Inferior parietal cortex (tissue), 1 donor: ENCODE data around the gene DIAPH3.

Experiments used
- DNase-seq: peaks from one replicate; pipeline ENCODE4 v3.0.0-alpha.2; 2016; ENCODE audit errors: extremely low spot score

DIAPH3 gene

DNA sequence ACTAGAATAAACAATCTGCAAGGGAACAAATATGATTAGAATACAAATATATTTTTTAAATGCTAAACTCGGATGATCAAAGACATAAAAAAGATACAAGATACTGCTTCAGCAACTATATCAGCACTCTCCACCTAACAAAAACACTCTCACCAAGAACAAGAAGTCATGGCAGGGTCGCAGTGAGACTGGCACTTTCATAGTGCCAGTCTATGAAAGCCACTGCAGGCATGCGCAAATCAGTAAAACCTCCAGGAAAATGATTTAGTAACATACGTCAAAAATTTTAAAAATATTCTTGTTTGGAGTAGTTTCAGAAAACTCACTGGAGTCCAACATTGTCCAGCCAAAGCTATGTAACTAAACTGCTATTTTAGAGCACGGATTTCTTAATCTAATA lies 295.9 kb downstream of the DIAPH3 start:
- DNase-seq: no peak

- DNase-seq: no peak
Measured at GRCh38 chr13:59865398-59865797, 298.3 kb downstream of the DIAPH3 start.

DNA sequence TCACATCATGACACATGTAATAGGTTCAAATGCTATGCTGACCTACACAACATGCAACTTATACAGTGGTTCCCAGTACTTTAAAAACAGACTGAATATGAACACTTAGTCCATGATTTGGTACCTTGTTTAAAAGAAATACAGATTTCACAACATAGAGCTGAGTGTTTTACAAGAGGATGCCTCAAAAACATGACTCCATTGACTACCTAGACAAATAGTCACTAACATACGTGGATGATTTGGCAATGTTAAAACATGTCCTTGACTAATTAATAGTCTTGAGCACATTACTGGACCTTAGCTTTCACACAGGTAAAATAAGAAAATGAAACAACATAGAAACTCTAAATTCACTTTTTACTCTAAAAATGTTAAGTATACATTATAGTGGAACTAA lies 300.1 kb downstream of the DIAPH3 start:
- DNase-seq: no peak

DNA sequence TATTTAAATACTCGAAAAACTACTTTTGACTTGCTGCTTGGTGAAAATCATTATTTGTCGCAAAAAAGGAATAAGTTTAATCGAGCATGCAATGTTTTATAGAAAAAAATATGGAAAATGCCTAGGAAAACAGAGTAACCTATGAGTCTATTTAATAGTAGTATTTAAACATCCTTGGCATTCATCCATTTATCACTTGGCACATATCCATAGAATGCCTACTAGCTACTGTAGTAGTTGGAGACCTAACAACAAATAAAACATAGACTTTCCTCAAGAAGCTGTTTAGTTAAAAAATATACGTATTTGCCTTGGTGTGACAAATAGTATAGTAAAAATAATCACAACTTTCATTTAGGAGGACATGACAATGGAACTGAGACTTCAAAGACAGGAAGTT lies 302.1 kb downstream of the DIAPH3 start:
- DNase-seq: no peak

DNA sequence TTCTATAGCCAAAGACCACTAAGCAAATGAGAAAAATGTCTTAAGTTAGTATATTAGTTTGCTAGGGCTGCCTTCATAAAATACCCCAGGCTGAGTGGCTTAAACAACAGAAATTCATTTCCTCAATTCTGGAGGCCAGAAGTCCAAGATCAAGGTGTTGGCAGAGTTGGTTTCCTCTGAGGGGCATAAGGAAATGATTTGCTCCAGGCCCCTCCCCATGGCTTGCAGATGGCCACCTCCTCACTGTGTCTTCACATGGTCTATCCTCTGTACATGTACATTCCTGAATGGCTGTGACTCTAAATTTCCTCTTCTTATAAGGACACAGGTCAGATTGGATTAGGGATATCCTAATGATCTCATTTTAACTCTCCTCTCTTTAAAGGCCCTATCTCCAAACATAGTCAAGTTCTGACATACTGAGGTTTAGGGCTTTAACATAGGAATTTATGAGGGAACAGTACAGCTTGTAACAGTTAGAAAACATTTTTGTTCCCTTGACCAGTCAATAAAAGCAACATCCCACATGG lies 307.4 kb downstream of the DIAPH3 start:
- no peak for DNase-seq

DNA sequence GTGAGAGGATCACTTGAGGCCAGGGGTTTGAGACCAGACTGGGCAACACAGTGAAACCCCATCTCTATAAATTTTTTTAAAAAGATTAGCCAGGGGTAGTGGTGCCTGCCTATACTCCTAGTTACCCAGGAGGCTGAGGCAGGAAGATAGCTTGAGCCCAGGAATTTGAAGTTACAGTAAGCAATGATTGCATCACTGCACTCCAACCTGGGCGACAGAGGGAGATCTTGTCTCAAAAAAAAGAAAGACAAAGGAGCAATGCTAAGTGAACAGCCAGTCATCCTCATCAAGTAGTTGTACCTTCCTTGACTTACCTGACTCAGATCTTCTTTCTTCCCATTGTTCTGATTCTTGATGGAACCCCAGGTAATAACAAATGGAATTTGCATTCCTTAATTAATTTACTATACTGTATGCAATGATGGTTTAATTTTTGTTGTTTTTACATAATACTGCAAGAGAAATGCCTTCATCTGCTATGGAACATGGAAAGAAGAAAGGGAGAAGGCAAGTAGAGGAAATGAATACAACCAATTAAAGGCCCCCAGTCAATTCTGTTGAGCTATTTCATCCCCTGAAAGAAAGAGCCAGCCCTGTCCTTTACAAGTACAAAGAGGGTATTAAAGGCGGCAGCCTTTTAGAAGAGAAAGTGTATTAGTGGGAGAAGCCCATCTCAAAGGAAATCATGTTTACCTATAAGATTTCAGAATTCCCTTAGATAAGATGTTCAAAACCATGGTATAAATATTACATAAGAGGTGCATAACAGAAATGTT lies 316.7 kb downstream of the DIAPH3 start:
- no peak for DNase-seq

- DNase-seq: no peak
Measured at GRCh38 chr13:59843040-59843439, 320.7 kb downstream of the DIAPH3 start.

DNA sequence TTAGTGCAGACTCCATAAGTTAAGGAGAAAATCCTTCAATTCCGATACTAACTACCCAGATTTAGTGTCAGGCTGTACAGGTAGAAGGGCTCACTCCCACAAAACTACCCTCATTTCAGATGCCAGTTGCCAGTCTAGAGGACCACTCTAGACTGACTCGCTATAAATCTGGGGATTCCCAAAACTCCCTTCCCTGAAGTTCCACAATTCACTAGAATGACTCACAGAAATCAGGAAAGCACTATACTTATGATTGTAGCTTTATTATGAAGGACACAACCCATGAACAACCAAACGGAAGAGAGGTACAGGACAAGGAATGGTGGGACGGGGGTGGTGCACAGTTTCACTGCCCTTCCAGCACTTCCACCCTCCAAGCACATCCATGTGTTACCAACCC lies 321.2 kb downstream of the DIAPH3 start:
- DNase-seq: no peak

- DNase-seq: no peak
Measured at GRCh38 chr13:59839186-59839585, 324.5 kb downstream of the DIAPH3 start.

DNA sequence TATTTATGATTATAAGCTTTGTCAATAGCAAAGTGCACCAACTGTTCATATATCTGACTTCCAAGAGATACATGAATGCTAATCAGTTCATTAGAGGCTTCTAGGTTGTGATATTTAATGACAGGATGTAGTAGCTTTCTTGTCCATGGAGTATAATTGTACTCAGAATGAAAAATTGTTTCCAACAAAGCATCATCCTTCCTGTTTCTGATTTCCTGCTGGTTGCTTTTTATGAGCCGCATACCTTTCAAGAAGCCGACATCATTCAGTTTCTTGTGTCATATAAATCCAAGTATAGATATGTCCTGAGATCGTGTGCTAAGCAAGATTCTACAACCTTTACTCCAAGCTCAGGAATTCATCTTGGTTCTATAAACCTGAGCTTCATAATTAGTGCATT lies 326.6 kb downstream of the DIAPH3 start:
- DNase-seq: no peak

- DNase-seq: no peak
Measured at GRCh38 chr13:59835569-59835968, 328.2 kb downstream of the DIAPH3 start.

GRCh38 chr13:59834801-59835200 lies 328.9 kb downstream of the DIAPH3 start:
- no peak for DNase-seq

DNA sequence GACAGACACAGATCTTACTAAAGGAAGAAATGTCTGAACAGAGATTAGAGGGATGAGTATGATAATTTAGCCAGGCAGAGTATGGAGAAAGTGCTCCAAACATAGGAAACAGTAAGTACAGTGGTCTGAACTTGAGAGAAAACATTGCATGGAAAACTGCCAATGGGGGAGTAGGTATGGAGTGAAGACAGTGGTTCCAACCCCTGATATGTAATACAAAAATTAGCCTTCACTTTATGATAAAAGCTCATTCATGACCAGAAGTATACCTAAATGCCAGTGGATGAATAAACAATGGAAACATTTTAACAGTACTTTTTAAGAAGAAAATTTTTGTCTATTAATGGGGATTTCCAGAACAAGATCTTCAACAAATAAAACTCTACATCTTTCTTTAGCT lies 334.0 kb downstream of the DIAPH3 start:
- no peak for DNase-seq

- DNase-seq: no peak
Measured at GRCh38 chr13:59823486-59823885, 340.2 kb downstream of the DIAPH3 start.

- DNase-seq: no peak
Measured at GRCh38 chr13:59809564-59809963, 354.2 kb downstream of the DIAPH3 start.

DNA sequence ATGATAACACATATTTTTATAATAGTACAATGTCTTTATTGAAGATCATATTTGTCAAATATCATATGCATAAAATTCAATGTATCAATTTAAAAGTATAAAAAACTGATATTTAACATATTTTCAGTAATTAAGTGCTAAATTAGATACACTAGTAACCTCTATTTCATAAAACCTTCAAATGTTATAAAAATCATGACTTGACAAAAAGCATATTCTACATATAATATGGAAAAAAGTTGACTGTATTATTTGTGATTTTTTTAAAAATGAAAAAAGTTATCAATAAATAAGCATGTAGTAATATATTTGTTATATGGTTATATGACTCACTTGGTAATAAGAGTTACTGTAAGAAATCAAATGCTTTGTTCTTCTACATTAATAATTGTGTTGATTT lies 356.9 kb downstream of the DIAPH3 start:
- DNase-seq: no peak

GRCh38 chr13:59801107-59801880 lies 362.4 kb downstream of the DIAPH3 start:
- no peak for DNase-seq

DNA sequence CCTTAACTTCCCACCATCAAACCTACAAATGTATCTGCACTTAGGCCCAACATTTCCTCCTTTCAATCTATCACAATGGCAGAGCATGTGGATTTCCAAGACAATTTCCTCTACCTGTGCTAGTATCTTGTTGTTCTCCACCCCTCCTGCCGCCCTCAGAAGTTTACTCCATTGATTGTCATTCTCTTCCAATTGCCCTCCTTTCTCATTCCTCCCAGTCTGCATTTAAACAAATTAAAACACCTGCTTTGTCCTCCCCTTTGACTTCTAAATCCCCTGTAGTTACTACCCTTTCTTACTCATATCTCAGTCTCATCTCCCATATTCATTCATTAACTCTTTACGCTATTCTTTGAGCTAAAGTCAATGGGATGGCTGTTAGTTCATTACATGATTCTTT lies 370.6 kb downstream of the DIAPH3 start:
- DNase-seq: no peak

DNA sequence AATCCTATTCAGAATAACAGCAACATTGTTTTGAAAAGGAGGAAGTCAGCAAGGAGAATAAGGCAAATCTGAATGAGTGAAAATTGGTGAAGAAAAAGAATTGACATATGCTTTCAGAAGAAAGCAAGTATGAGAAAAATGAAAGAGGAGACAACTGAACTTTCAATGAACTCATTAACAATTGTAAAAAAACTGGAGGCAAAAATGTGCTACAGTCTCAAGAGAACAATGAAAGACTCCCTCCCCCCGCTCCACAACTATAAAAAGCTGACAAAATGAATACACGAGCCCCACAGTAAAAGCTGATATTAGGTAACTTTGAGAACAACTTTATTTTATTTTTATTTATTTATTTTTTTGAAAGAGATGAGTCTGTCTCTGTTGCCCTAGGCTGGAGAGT lies 373.1 kb downstream of the DIAPH3 start:
- no peak for DNase-seq

DNA sequence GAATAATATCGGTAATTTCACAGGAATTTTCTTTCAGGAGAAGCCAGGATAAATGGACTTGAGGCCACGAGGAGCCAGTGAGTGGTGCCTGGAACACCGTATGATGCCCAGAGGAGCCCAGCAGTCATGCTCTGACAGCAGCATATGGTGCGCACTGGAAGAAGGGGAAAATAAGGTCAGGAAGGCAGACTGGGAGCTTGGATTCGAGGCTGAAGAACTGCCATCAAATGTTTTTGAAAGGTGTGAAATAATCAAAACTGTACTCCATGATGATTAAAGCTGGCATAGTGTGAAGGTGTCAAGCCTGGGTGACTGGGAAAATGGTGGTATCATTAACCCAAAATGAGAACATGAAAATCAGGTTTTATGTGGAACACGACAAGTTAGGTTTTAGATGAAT lies 374.2 kb downstream of the DIAPH3 start:
- no peak for DNase-seq

DNA sequence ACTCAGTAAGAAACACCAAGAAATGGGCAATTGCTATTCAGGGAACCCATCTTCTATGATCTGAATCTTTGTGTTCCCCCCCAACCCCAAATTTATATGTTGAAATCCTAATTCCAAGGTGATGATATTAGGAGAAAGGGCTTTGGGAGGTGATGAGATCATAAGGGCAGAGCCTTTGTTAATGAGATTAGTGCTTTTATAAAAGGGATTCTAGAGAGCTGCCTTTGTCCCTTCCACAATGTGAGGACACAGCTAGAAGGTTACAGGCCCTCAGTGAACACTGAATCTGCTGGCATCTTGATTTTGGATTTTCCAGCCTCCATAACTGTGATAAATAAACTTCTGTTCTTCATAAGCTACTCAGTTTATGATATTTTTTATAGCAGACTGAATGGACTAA lies 376.0 kb downstream of the DIAPH3 start:
- no peak for DNase-seq

GRCh38 chr13:59782696-59783095 lies 381.0 kb downstream of the DIAPH3 start:
- no peak for DNase-seq

DNA sequence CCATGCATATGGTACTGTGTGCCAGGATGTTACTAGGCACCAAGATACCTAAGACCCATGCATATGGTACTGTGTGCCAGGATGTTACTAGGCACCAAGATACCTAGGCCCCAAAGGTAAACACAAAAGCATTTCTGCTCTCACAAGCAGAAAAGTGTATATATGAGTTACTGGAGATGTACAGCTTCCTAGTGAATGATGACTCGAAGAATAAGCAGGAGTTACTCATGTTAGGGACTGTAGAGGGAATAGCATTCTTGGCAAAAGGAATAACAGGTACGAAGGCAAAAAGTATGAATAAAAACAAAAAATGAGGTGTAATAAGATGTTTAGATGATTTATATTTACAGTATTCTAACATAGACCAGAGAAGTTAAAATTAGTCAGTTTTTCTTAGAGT lies 383.7 kb downstream of the DIAPH3 start:
- DNase-seq: no peak
